ENCODE measurements around the gene OPN1SW.

OPN1SW gene

GRCh38 chr7:128792471-128793180, 17.0 kb upstream of the OPN1SW start:
- no peak for DNase-seq

- DNase-seq = no peak
Measured at GRCh38 chr7:128791972-128792327, 16.4 kb upstream of the OPN1SW start.

- peak; percentile 61 for DNase-seq
Measured at GRCh38 chr7:128791121-128791971, 15.8 kb upstream of the OPN1SW start, which contains the start of gene CCDC136. Gene CCDC136 (plus strand): TSS chr7:128791968. CDS start chr7:128792412, 444 bp downstream.

GRCh38 chr7:128790315-128791041, 14.9 kb upstream of the OPN1SW start:
- no peak for DNase-seq

GRCh38 chr7:128788446-128789412, 13.1 kb upstream of the OPN1SW start:
- DNase-seq = no peak

- no peak for DNase-seq
Measured at GRCh38 chr7:128785738-128786137, 10.1 kb upstream of the OPN1SW start.

- no peak for DNase-seq
Measured at GRCh38 chr7:128783143-128783861, 7.7 kb upstream of the OPN1SW start.

- no peak for DNase-seq
Measured at GRCh38 chr7:128781851-128782250, 6.3 kb upstream of the OPN1SW start.

- no peak for DNase-seq
Measured at GRCh38 chr7:128781126-128781525, 5.5 kb upstream of the OPN1SW start.

GRCh38 chr7:128778946-128779345, 3.4 kb upstream of the OPN1SW start:
- DNase-seq = no peak

GRCh38 chr7:128777156-128778123, 1.8 kb upstream of the OPN1SW start:
- no peak for DNase-seq

- DNase-seq = no peak
Measured at GRCh38 chr7:128774921-128775320, 673 bp downstream of the OPN1SW start.

- DNase-seq = no peak
Measured at GRCh38 chr7:128774029-128774689, 1.4 kb downstream of the OPN1SW start.

- no peak for DNase-seq
Measured at GRCh38 chr7:128773604-128774003, 2.0 kb downstream of the OPN1SW start.

- no peak for DNase-seq
Measured at GRCh38 chr7:128770233-128770632, 5.4 kb downstream of the OPN1SW start.

- no peak for DNase-seq
Measured at GRCh38 chr7:128767475-128768110, 8.0 kb downstream of the OPN1SW start.

GRCh38 chr7:128763541-128763940, 12.1 kb downstream of the OPN1SW start:
- no peak for DNase-seq

GRCh38 chr7:128759242-128759641, 16.4 kb downstream of the OPN1SW start:
- DNase-seq = no peak

GRCh38 chr7:128758553-128758952, 17.0 kb downstream of the OPN1SW start:
- DNase-seq = no peak

Measured in NCI-H2107 (cell line).